Progenitor cell of endocrine pancreas (in vitro differentiated cells): ENCODE measurements around the gene GARIN1A. TPM values are rescaled to one million over a fixed set of nuclear protein-coding genes. Genes with fewer than 3 reads are reported as not detected.
"Not testable (repeated sequence)": the region's sequence is repeated elsewhere in the genome, so short reads cannot be mapped to it uniquely, and the experiment has no call there.

Experiments
- DNase-seq: peaks from one replicate; pipeline ENCODE4 v3.0.0; 2021; ENCODE audit warnings: low spot score; ENCODE audit not compliant: unreplicated experiment
- H3K27ac Mint-ChIP-seq: 2 replicates; pipeline ENCODE4 v1.8.0; 2021; ENCODE audit warnings: mild to moderate bottlenecking, moderate library complexity, mixed read lengths
- H3K27me3 Mint-ChIP-seq: 2 replicates; pipeline ENCODE4 v1.8.0; 2021; ENCODE audit warnings: mixed read lengths
- H3K36me3 Mint-ChIP-seq: 2 replicates; pipeline ENCODE4 v1.8.0; 2022; ENCODE audit warnings: mixed read lengths; ENCODE audit not compliant: insufficient read depth
- H3K4me1 Mint-ChIP-seq: 2 replicates; pipeline ENCODE4 v1.8.0; 2021; ENCODE audit warnings: low read depth, mixed read lengths
- H3K4me3 Mint-ChIP-seq: 2 replicates; pipeline ENCODE4 v1.8.0; 2021; ENCODE audit warnings: low read depth, mild to moderate bottlenecking, moderate library complexity, mixed read lengths
- H3K9me3 Mint-ChIP-seq: 2 replicates; pipeline ENCODE4 v1.8.0; 2021; ENCODE audit warnings: low read depth, mixed read lengths
- CTCF ChIP-seq: fragments of 200-600 bp; sonication (generic); IDR thresholded peaks from one replicate; pipeline ENCODE4 v1.5.0; 2021; ENCODE audit warnings: antibody characterized with exemption, mild to moderate bottlenecking; ENCODE audit not compliant: unreplicated experiment
- long read RNA-seq: library from polyadenylated mRNA; unstranded; transcript quantifications from one replicate; pipeline ENCODE4 v2.0.0, GENCODE V29; 2020
- total RNA-seq: library from RNA; stranded (reverse); gene quantifications from 2 replicates; pipeline ENCODE4 v1.2.1, GENCODE V29; 2021

Gene GARIN1A
- 5.1 and 7.4 TPM in 2 replicates for total RNA-seq
- long read RNA-seq: 0 reads

DNA sequence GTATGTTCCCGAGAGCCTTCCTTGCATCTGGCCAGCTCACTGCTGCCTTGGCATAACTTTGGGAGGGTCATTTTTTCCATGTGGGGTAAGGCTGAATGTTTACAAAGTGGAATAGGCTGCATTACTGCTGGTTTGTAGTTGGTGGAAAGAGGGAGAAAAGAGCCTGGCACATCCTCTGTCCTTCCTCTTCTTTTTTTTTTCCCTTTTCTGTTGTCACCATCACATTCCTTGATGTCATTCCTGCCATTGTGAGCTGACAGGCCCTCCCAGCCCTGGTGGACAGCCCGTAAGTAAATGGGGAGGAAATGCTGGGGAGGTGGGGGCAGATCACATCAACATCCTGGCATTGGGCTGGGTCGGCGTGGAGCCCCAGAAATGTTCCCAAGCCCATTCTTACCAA is at the start of gene GARIN1A:
Gene GARIN1A, plus strand, starts transcription at position 301 of the 400 bp plus-strand sequence. CDS start 106 bp downstream, outside the sequence.
- Mint-ChIP-seq H3K36me3 (peaks cover 2% of the 10 kb centered on the region), H3K27ac (peak within 1 kb of the TSS; percentile 28), H3K4me1 (no peaks in the 10 kb centered on the region), H3K4me3 (no peak within 1 kb of the TSS), H3K9me3 (no peaks in the 10 kb centered on the region), H3K27me3 (no peaks in the 10 kb centered on the region)
- no peak for TF ChIP-seq CTCF
- DNase-seq: no peak

DNA sequence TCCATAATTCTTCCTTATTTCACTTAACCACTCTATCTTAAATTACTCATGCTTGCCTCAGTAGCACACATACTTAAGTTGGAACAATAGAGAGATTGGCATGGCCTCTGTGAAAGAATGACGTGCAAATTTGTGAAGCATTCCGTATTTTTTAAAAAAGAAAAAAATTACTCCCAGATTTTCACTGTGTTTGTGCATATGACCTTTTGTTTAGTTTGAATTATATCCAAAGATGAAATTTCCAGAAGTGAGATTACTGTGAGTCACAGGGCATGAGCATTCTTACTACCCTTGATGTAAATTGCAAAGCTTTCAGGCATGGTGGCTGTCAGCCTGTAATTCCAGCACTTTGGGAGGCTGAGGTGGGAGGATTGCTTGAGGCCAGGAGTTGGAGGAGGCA is 45.0 kb upstream of the GARIN1A start:
- H3K27ac Mint-ChIP-seq, H3K4me3 Mint-ChIP-seq, H3K4me1 Mint-ChIP-seq, H3K27me3 Mint-ChIP-seq, DNase-seq, H3K9me3 Mint-ChIP-seq: not testable (repeated sequence)
- H3K36me3 Mint-ChIP-seq: peaks cover 24% of the 10 kb centered on the region

- peak overlapping the region; percentile 14 for H3K27ac Mint-ChIP-seq
- H3K4me1 Mint-ChIP-seq, DNase-seq, H3K4me3 Mint-ChIP-seq, H3K9me3 Mint-ChIP-seq, H3K27me3 Mint-ChIP-seq: not testable (repeated sequence)
- peaks cover 21% of the 10 kb centered on the region for H3K36me3 Mint-ChIP-seq
Observed at GRCh38 chr7:128633915-128634314, 38.2 kb upstream of the GARIN1A start.

DNA sequence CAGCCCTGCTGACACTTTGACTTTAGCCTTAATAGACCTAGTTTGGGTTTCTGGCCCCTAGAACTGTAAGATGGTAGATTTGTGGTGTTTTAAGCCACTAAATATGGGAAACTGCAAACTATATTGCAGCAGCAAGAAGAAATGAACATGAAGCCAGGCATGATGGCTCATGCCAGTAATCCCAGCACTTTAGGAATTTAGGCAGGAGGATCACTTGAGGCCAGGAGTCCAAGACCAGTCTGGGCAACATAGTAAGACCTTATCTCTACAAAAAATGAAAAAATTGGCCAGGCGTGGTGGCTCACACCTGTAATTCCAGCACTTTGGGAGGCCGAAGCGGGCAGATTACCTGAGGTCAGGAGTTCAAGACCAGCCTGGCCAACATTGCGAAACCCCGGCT is 26.9 kb upstream of the GARIN1A start:
- peaks cover 12% of the 10 kb centered on the region for H3K36me3 Mint-ChIP-seq
- DNase-seq, H3K4me1 Mint-ChIP-seq, H3K4me3 Mint-ChIP-seq, H3K27me3 Mint-ChIP-seq, H3K27ac Mint-ChIP-seq, H3K9me3 Mint-ChIP-seq: not testable (repeated sequence)

- not testable (repeated sequence) for H3K27ac Mint-ChIP-seq, H3K4me1 Mint-ChIP-seq, H3K4me3 Mint-ChIP-seq, DNase-seq, H3K9me3 Mint-ChIP-seq, H3K27me3 Mint-ChIP-seq
- peaks cover 12% of the 10 kb centered on the region for H3K36me3 Mint-ChIP-seq
Observed at GRCh38 chr7:128645844-128646243, 26.2 kb upstream of the GARIN1A start.

DNA sequence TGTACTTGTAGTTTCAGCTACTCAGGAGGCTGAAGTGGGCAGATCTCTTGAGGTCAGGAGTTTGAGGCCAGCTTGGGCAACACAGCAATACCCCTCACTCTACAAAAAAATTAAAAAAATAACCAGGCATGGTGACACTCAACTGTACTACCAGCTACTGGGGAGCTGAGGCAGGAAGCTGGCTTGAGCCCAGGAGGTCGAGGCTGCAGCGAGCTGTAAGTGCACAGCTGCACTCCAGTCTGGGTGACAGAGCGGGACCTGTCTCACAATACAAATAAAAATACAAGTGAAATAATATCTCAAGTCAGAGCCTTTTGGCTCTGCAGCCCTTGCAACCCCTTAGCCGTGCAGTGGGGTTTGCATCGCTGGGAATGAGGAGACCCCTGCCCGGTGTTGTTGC is 25.2 kb upstream of the GARIN1A start:
- not testable (repeated sequence) for H3K27me3 Mint-ChIP-seq, H3K4me3 Mint-ChIP-seq, H3K4me1 Mint-ChIP-seq, H3K9me3 Mint-ChIP-seq, H3K27ac Mint-ChIP-seq, DNase-seq
- peaks cover 12% of the 10 kb centered on the region for H3K36me3 Mint-ChIP-seq

DNA sequence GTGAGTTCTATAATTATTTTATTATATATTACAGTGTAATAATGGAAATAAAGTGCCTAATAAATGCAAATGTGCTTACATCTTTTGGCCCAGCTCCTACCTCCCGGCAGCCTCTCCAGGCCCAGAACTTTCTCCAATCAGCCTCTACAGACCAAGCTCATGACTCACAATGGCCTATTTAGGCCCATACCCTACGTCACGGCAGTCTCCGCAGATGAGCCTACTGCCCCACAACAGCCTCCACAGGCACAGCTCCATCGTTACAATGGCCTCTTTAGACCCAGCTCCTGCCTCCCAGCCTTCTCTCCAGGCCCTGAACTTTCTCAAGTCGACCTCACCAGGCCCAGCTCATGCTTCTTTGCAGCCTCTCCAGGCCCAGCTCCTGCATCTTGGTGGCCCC is 21.0 kb upstream of the GARIN1A start:
- H3K4me3 Mint-ChIP-seq, H3K27ac Mint-ChIP-seq, H3K9me3 Mint-ChIP-seq, H3K36me3 Mint-ChIP-seq, DNase-seq, H3K4me1 Mint-ChIP-seq, H3K27me3 Mint-ChIP-seq: not testable (repeated sequence)

DNA sequence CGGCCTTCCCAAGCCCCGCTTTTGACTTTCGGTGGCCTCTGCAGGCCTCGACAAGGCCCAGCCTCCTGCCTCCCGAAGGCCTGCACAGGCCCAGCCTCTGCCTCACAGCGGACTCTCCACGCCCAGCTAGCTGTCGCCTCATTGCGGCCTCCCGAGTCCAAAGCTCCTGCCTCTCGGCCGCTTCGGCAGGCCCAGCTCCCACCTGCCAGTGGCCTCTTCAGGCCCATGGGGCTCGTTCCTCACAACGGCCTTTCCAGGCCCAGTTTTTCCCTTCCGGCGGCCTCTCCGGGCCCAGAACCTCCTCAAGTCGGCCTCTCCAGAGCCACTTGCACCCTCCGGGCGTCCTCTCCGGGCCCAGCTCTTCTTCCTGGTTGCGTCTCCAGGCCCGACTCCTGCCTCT is 19.5 kb upstream of the GARIN1A start:
- H3K4me3 Mint-ChIP-seq, H3K9me3 Mint-ChIP-seq, H3K27me3 Mint-ChIP-seq, DNase-seq, H3K27ac Mint-ChIP-seq, H3K36me3 Mint-ChIP-seq, H3K4me1 Mint-ChIP-seq: not testable (repeated sequence)

- not testable (repeated sequence) for H3K27ac Mint-ChIP-seq, H3K27me3 Mint-ChIP-seq, H3K36me3 Mint-ChIP-seq, H3K4me3 Mint-ChIP-seq, H3K9me3 Mint-ChIP-seq, DNase-seq, H3K4me1 Mint-ChIP-seq
Observed at GRCh38 chr7:128653197-128653596, 18.9 kb upstream of the GARIN1A start.

GRCh38 chr7:128654080-128654479 is 18.0 kb upstream of the GARIN1A start:
- H3K36me3 Mint-ChIP-seq, H3K9me3 Mint-ChIP-seq, H3K4me1 Mint-ChIP-seq, H3K27ac Mint-ChIP-seq, H3K4me3 Mint-ChIP-seq, H3K27me3 Mint-ChIP-seq, DNase-seq: not testable (repeated sequence)

DNA sequence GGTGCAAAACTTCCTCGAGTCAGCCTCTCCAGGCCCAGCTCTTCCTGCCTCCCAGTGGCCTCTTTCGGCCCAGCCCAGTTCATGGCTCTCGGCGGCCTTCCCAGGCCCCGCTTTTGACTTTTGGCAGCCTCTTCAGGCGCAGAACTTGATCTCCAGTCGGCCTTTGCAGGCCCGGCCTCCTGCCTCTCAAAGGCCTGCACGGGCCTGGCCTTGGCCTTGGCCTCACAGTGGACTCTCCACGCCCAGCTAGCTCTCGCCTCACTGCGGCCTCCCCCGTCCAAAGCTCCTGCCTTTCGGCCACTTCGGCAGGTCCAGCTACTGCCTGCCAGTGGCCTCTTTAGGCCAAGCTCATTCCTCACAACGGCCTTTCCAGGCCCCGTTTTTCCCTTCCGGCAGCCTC is 17.6 kb upstream of the GARIN1A start:
- H3K9me3 Mint-ChIP-seq, H3K4me3 Mint-ChIP-seq, H3K27me3 Mint-ChIP-seq, H3K36me3 Mint-ChIP-seq, DNase-seq, H3K4me1 Mint-ChIP-seq: not testable (repeated sequence)
- peak overlapping the region; percentile 37 for H3K27ac Mint-ChIP-seq

- H3K36me3 Mint-ChIP-seq: peaks cover 29% of the 10 kb centered on the region
- not testable (repeated sequence) for H3K4me3 Mint-ChIP-seq, H3K4me1 Mint-ChIP-seq, DNase-seq, H3K27me3 Mint-ChIP-seq
- H3K9me3 Mint-ChIP-seq: peaks cover 17% of the 10 kb centered on the region
- peak overlapping the region; percentile 84 for H3K27ac Mint-ChIP-seq
Observed at GRCh38 chr7:128658428-128658827, 13.7 kb upstream of the GARIN1A start.
